Kidney tubule cell (primary cell): ENCODE measurements around the gene SLC28A1.
A peak's percentile ranks its signal among the peaks of the same experiment; 100 is the strongest.
"Not testable (repeated sequence)": the region's sequence is repeated elsewhere in the genome, so short reads cannot be mapped to it uniquely, and the experiment has no call there.

ENCODE experiments used
- DNase-seq: peaks from one replicate; pipeline ENCODE4 v3.0.0-alpha.2; 2018; ENCODE audit warnings: low spot score

SLC28A1 gene

GRCh38 chr15:84862214-84862975, 22.1 kb upstream of the SLC28A1 start:
- no peak for DNase-seq

- no peak for DNase-seq
Observed at GRCh38 chr15:84863565-84864443, 20.7 kb upstream of the SLC28A1 start.

GRCh38 chr15:84864444-84864795, 20.0 kb upstream of the SLC28A1 start:
- DNase-seq = no peak

GRCh38 chr15:84865074-84865569, 19.3 kb upstream of the SLC28A1 start:
- no peak for DNase-seq

- DNase-seq = no peak
Observed at GRCh38 chr15:84868037-84868880, 16.2 kb upstream of the SLC28A1 start.

GRCh38 chr15:84869510-84869909, 15.0 kb upstream of the SLC28A1 start:
- DNase-seq = no peak

- DNase-seq = no peak
Observed at GRCh38 chr15:84871428-84871985, 13.0 kb upstream of the SLC28A1 start.

GRCh38 chr15:84872009-84872910, 12.2 kb upstream of the SLC28A1 start:
- DNase-seq = no peak

- DNase-seq = no peak
Observed at GRCh38 chr15:84873997-84874396, 10.5 kb upstream of the SLC28A1 start.

GRCh38 chr15:84874981-84875699, 9.3 kb upstream of the SLC28A1 start:
- no peak for DNase-seq

- DNase-seq = no peak
Observed at GRCh38 chr15:84876269-84876668, 8.2 kb upstream of the SLC28A1 start.

GRCh38 chr15:84877701-84878100, 6.8 kb upstream of the SLC28A1 start:
- not testable (repeated sequence) for DNase-seq

GRCh38 chr15:84878504-84878903, 6.0 kb upstream of the SLC28A1 start:
- DNase-seq = peak; percentile 63

- no peak for DNase-seq
Observed at GRCh38 chr15:84879088-84879780, 5.2 kb upstream of the SLC28A1 start.

- DNase-seq = no peak
Observed at GRCh38 chr15:84880007-84880406, 4.5 kb upstream of the SLC28A1 start.

- no peak for DNase-seq
Observed at GRCh38 chr15:84880822-84881519, 3.5 kb upstream of the SLC28A1 start.

- peak; percentile 86 for DNase-seq
Observed at GRCh38 chr15:84881520-84881830, 3.0 kb upstream of the SLC28A1 start.

- DNase-seq = peak; percentile 65
Observed at GRCh38 chr15:84883466-84883865, 996 bp upstream of the SLC28A1 start.

GRCh38 chr15:84885801-84886200, 1.3 kb downstream of the SLC28A1 start:
- peak; percentile 59 for DNase-seq
